GM12892 (cell line): ENCODE measurements around the gene MAPKAPK3.

ENCODE experiments used
- POLR2A ChIP-seq: IDR thresholded peaks from 2 replicates; pipeline ENCODE4 v1.6.1; 2011; ENCODE audit warnings: low read depth, low read length, control low read depth
- POLR2AphosphoS5 ChIP-seq: IDR thresholded peaks from 2 replicates; pipeline ENCODE4 v1.6.1; 2011; ENCODE audit warnings: low read depth, low read length, control low read depth
- TAF1 ChIP-seq: IDR thresholded peaks from 2 replicates; pipeline ENCODE4 v1.6.1; 2011; ENCODE audit warnings: low read depth, mild to moderate bottlenecking, control low read depth, low read length, borderline replicate concordance

GRCh38 chr3:50599716-50600118, 17.2 kb upstream of the MAPKAPK3 start:
- no peak for TF ChIP-seq POLR2A
- no peak for TF ChIP-seq POLR2AphosphoS5
- no peak for TF ChIP-seq TAF1
